Sigmoid colon (tissue), 7 donors: ENCODE data around the gene TNFAIP1. TPM values are rescaled to one million over a fixed set of nuclear protein-coding genes. Genes with fewer than 3 reads are reported as not detected.
"Not testable (repeated sequence)": the region's sequence is repeated elsewhere in the genome, so short reads cannot be mapped to it uniquely, and the experiment has no call there.

ENCODE experiments used
- DNase-seq: peaks from one replicate; pipeline ENCODE4 v3.0.0-alpha.2; 2019
- H3K27ac ChIP-seq, 4 donors: fragments of 200-600 bp; sonication (generic); one replicate each; pipeline ENCODE4 v1.5.1; 2016 to 2019; ENCODE audit warnings: mild to moderate bottlenecking in 1 of 4
- H3K27me3 ChIP-seq, 3 donors: fragments of 200-600 bp; sonication (generic); one replicate each; pipeline ENCODE4 v1.5.1; 2019; ENCODE audit warnings: mild to moderate bottlenecking in 1 of 3
- H3K36me3 ChIP-seq, 4 donors: fragments of 200-600 bp; sonication (generic); one replicate each; pipeline ENCODE4 v1.5.1; 2016 to 2019
- H3K4me1 ChIP-seq, 4 donors: fragments of 200-600 bp; sonication (generic); one replicate each; pipeline ENCODE4 v1.5.1; 2017 to 2019
- H3K4me3 ChIP-seq, 4 donors: fragments of 200-600 bp; sonication (generic); one replicate each; pipeline ENCODE4 v1.5.1; 2017 to 2019; ENCODE audit warnings: mild to moderate bottlenecking in 2 of 4, moderate library complexity in 1 of 4
- H3K9me3 ChIP-seq, 4 donors: fragments of 200-600 bp in 3 of 4; sonication (generic) in 3 of 4; one replicate each; pipeline versions ENCODE4 v1.5.1 to v1.6.1; 2013 to 2019
- EP300 ChIP-seq, 4 donors: sonication (generic); formaldehyde crosslinking; IDR thresholded peaks; one replicate each; pipeline ENCODE4 v1.6.1; 2017; ENCODE audit warnings: antibody characterized with exemption in 4 of 4
- POLR2A ChIP-seq, 2 donors: fragments of 450-650 bp; IDR thresholded peaks; one replicate each; pipeline ENCODE4 v1.6.1; 2016; ENCODE audit warnings: antibody characterized with exemption in 2 of 2, mild to moderate bottlenecking in 2 of 2, moderate library complexity in 2 of 2
- POLR2AphosphoS5 ChIP-seq, 4 donors: sonication (generic); formaldehyde crosslinking; IDR thresholded peaks; one replicate each; pipeline ENCODE4 v1.6.1; 2017; ENCODE audit warnings: antibody characterized with exemption in 4 of 4
- WGBS, 2 donors: extraction: QIAGEN DNeasy Blood & Tissue Kit; methylation state at CpG; one replicate each; pipeline ENCODE4 v1.1.7; 2013; 5-methylcytosine and 5-hydroxymethylcytosine counted together
- intact Hi-C: fragments of 100-400 bp; cut with DNase I; formaldehyde crosslinking; loops from one replicate; pipeline ENCODE4 v1.15.1; 2023
- polyA plus RNA-seq, 3 donors: library from polyadenylated mRNA; stranded (reverse); fragments of 200-250 nt; gene quantifications; one replicate each; pipeline ENCODE4 v1.2.3, GENCODE V29; 2013
- total RNA-seq, 4 donors: library from RNA; depleted of rRNA; stranded (reverse); fragments of >200 nt; gene quantifications; one replicate each; pipeline ENCODE4 v1.1.0, GENCODE V29; 2016
- TF ChIP-seq, protein P1 (sequence below), 4 experiments: fragments of 450-650 bp in 3 of 4; fragments of 200-600 bp in 1 of 4; IDR thresholded peaks; one replicate each; pipeline ENCODE4 v1.5.1; 2016 to 2019; ENCODE audit warnings: antibody characterized with exemption in 4 of 4, mild to moderate bottlenecking in 3 of 4, moderate library complexity in 2 of 4
- donor health status: healthy with polysubstance abuse.
- donor health status: Bipolar disorder and iron deficiency.
- donor health status: healthy.

The TNFAIP1 gene
- total and polyA plus RNA-seq, 7 donors: 14.6 to 20.8 (median 17.2) TPM

GRCh38 chr17:28334666-28335200 is 828 bp upstream of the TNFAIP1 start:
- Histone ChIP-seq H3K4me1 (peaks cover 0 to 48% (median 41%) of the 10 kb centered on the region in 4 donors), H3K36me3 (peaks cover 12 to 29% (median 23%) of the 10 kb centered on the region in 4 donors), H3K27ac (peak overlapping the region; percentile 85 to 95 (median 93)), H3K9me3 (no peaks in the 10 kb centered on the region), H3K4me3 (peak overlapping the region; percentile 72 to 99 (median 81)), H3K27me3 (no peaks in the 10 kb centered on the region)
- intact Hi-C loops: loop anchor here (1.0 to 5.0 kb wide), 3 partner anchors 16 to 618 kb away; partner anchors contain the start of genes PHF12, POLDIP2 and TMEM97
- TF ChIP-seq EP300 (IDR thresholded peaks at IDR 0.05) (no peak), POLR2A (IDR thresholded peaks at IDR 0.05) (no peak), POLR2AphosphoS5 (IDR thresholded peaks at IDR 0.05) (no peak)
- TF ChIP-seq, protein P1, sequence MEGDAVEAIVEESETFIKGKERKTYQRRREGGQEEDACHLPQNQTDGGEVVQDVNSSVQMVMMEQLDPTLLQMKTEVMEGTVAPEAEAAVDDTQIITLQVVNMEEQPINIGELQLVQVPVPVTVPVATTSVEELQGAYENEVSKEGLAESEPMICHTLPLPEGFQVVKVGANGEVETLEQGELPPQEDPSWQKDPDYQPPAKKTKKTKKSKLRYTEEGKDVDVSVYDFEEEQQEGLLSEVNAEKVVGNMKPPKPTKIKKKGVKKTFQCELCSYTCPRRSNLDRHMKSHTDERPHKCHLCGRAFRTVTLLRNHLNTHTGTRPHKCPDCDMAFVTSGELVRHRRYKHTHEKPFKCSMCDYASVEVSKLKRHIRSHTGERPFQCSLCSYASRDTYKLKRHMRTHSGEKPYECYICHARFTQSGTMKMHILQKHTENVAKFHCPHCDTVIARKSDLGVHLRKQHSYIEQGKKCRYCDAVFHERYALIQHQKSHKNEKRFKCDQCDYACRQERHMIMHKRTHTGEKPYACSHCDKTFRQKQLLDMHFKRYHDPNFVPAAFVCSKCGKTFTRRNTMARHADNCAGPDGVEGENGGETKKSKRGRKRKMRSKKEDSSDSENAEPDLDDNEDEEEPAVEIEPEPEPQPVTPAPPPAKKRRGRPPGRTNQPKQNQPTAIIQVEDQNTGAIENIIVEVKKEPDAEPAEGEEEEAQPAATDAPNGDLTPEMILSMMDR (IDR thresholded peaks at IDR 0.05): no peak
- peak; percentile 47 for DNase-seq
- 6 to 11% methylated on average over 18 of the region's 18 CpGs for WGBS, 2 donors

GRCh38 chr17:28335959-28336871 is 654 bp downstream of the TNFAIP1 start:
- Histone ChIP-seq H3K4me3 (peak overlapping the region; percentile 72 to 99 (median 81)), H3K27me3 (no peaks in the 10 kb centered on the region), H3K36me3 (peaks cover 16 to 29% (median 26%) of the 10 kb centered on the region in 4 donors), H3K27ac (peak overlapping the region; percentile 93 to 95 (median 94)), H3K9me3 (no peaks in the 10 kb centered on the region), H3K4me1 (peaks cover 0 to 48% (median 41%) of the 10 kb centered on the region in 4 donors)
- intact Hi-C loops: loop anchor here (1.0 to 5.0 kb wide), 3 partner anchors 17 to 616 kb away; partner anchors contain the start of genes PHF12, POLDIP2 and TMEM97
- WGBS, 2 donors: 5 to 9% methylated on average over 29 of the region's 29 CpGs
- TF ChIP-seq EP300 (IDR thresholded peaks at IDR 0.05) (no peak), POLR2AphosphoS5 (IDR thresholded peaks at IDR 0.05) (peak in 1 of 4 donors; percentile 53)
- peak; percentile 71 for DNase-seq

- DNase-seq: no peak
- intact Hi-C loops: loop anchor here (5.0 kb wide), 1 partner anchor 614 kb away; the partner anchor contains the start of gene PHF12
- Histone ChIP-seq H3K4me3 (no peak overlapping the region), H3K36me3 (peaks cover 25 to 40% (median 34%) of the 10 kb centered on the region in 4 donors), H3K4me1 (peaks cover 0 to 45% (median 37%) of the 10 kb centered on the region in 4 donors), H3K9me3 (no peaks in the 10 kb centered on the region), H3K27ac (peak overlapping the region in 3 of 4 donors; percentile 8 to 38 (median 29)), H3K27me3 (no peaks in the 10 kb centered on the region)
- TF ChIP-seq, protein P1 (IDR thresholded peaks at IDR 0.05): no peak
- TF ChIP-seq EP300 (IDR thresholded peaks at IDR 0.05) (no peak), POLR2AphosphoS5 (IDR thresholded peaks at IDR 0.05) (no peak), POLR2A (IDR thresholded peaks at IDR 0.05) (no peak)
- 79 to 80% methylated on average over 5 of the region's 5 CpGs for WGBS, 2 donors
Observed at GRCh38 chr17:28338056-28338768, 2.7 kb downstream of the TNFAIP1 start.

DNA sequence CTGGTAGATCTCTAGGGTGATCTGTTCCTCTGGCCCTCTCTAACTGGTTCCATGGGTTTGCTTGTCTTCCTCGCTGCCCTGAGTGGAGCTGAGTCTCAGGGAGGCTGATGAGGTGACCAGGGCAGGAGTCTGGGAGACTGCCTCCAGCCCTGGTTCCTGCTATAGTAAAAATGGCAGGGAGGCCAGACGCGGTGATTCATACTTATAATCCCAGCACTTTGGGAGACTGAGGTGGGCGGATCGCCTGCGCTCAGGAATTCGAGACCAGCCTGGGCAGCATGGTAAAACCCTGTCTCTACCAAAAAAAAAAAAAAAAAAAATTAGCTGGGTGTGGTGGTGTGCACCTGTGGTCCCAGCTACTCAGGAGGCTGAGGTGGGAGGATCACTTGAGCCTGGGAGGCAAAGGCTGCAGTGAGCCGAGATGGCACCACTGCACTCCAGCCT is 3.2 kb downstream of the TNFAIP1 start:
- Histone ChIP-seq H3K27ac (peak overlapping the region in 2 of 4 donors; percentile 8 to 38), H3K4me1 (peaks cover 0 to 40% (median 32%) of the 10 kb centered on the region in 4 donors), H3K36me3 (peaks cover 25 to 46% (median 36%) of the 10 kb centered on the region in 4 donors)
- H3K27me3 ChIP-seq, H3K9me3 ChIP-seq, H3K4me3 ChIP-seq, DNase-seq: not testable (repeated sequence)
- WGBS, 2 donors: 90 to 93% methylated on average over 8 of the region's 8 CpGs
- intact Hi-C loops: loop anchor here (5.0 kb wide), 1 partner anchor 614 kb away; the partner anchor contains the start of gene PHF12

- Histone ChIP-seq H3K4me1 (peaks cover 0 to 33% (median 25%) of the 10 kb centered on the region in 4 donors), H3K4me3 (no peak overlapping the region), H3K27ac (peak overlapping the region in 1 of 4 donors; percentile 8), H3K36me3 (peaks cover 26 to 50% (median 41%) of the 10 kb centered on the region in 4 donors), H3K27me3 (no peaks in the 10 kb centered on the region), H3K9me3 (no peaks in the 10 kb centered on the region)
- intact Hi-C loops: loop anchor here (5.0 kb wide), 1 partner anchor 613 kb away; the partner anchor contains the start of gene PHF12
- WGBS, 2 donors: 96 to 97% methylated on average over 15 of the region's 15 CpGs
- DNase-seq: no peak
- TF ChIP-seq, protein P1 (IDR thresholded peaks at IDR 0.05): no peak
- TF ChIP-seq POLR2A (IDR thresholded peaks at IDR 0.05): no peak
- TF ChIP-seq EP300 (IDR thresholded peaks at IDR 0.05): no peak
- TF ChIP-seq POLR2AphosphoS5 (IDR thresholded peaks at IDR 0.05): no peak
Observed at GRCh38 chr17:28339431-28339830, 3.9 kb downstream of the TNFAIP1 start.
